Measurements from ENCODE around the gene MCF2L.

DNA sequence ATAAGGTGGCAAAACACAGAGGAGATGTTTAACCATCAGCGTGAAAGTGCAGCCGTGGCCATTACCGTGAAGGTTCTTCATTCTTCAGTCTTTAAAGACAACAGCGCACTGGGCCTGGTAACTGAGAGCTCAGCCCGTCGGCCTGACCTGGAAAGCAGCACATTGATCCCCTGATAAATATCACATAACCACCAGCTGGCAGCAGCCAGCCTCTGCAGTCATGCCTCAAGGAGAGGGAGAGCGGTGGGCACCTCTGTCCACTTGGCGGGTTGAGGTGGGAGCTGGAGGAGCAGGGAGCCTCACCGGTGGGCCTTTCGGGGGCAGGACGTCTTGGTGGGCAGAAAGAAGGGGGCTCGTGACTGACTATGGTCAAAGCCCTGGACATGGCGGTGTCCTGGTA, 58.1 kb downstream of the MCF2L start:
- TF ChIP-seq EZH2phosphoT487 (IDR thresholded peaks at IDR 0.05; ENCODE audit: low read depth) (no peak), CTCF (IDR thresholded peaks at IDR 0.05; ENCODE audit: low read depth, low read length) (no peak)

Measured in OCI-LY3 (cell line).